ENCODE data around the gene NF1.

The NF1 gene

GRCh38 chr17:31122746-31123145 lies 28.0 kb downstream of the NF1 start:
- no peak overlapping the region for H3K4me2 ChIP-seq (ENCODE audit: low read length)
- no peaks in the 10 kb centered on the region for H3K36me3 ChIP-seq (ENCODE audit: insufficient read depth, low read length)
- no peak overlapping the region for H3K4me3 ChIP-seq (ENCODE audit: low read depth, low read length, poor library complexity, severe bottlenecking)
- no peaks in the 10 kb centered on the region for H4K20me1 ChIP-seq (ENCODE audit: insufficient read depth, low read length)
- H3K9ac ChIP-seq (ENCODE audit: low read length) = no peak overlapping the region
- no peak overlapping the region for H2AFZ ChIP-seq (ENCODE audit: low read length)
- H3K79me2 ChIP-seq (ENCODE audit: insufficient read depth, low read length) = peaks cover 13% of the 10 kb centered on the region; the same call in 1 of the 2 replicates
- no peaks in the 10 kb centered on the region for H3F3A ChIP-seq (ENCODE audit: insufficient read depth, low read length)
- H3K9me3 ChIP-seq (ENCODE audit: low read length) = no peaks in the 10 kb centered on the region
- peaks cover 3% of the 10 kb centered on the region for H3K4me1 ChIP-seq (ENCODE audit: insufficient read depth, low read length, severe bottlenecking)
- no peak overlapping the region for H3K27ac ChIP-seq (ENCODE audit: low read depth, low read length, poor library complexity, severe bottlenecking)
- H3K27me3 ChIP-seq (ENCODE audit: insufficient read depth, low read length) = no peaks in the 10 kb centered on the region
- TF ChIP-seq CTCF (IDR thresholded peaks at IDR 0.05; ENCODE audit: low read length) = no peak
- TF ChIP-seq EZH2 (IDR thresholded peaks at IDR 0.05; ENCODE audit: borderline replicate concordance, low read length) = no peak
- no peaks in the 10 kb centered on the region for H3K9me2 ChIP-seq (ENCODE audit: low read depth, low read length)

GRCh38 chr17:31126318-31126717 lies 31.5 kb downstream of the NF1 start:
- Histone ChIP-seq H3K4me1 (ENCODE audit: insufficient read depth, low read length, severe bottlenecking) (peaks cover 21% of the 10 kb centered on the region), H3K4me2 (ENCODE audit: low read length) (no peak overlapping the region), H3K79me2 (ENCODE audit: insufficient read depth, low read length) (peaks cover 13% of the 10 kb centered on the region; the same call in 1 of the 2 replicates), H3F3A (ENCODE audit: insufficient read depth, low read length) (no peaks in the 10 kb centered on the region), H3K4me3 (ENCODE audit: low read depth, low read length, poor library complexity, severe bottlenecking) (no peak overlapping the region), H3K9me2 (ENCODE audit: low read depth, low read length) (no peaks in the 10 kb centered on the region), H3K36me3 (ENCODE audit: insufficient read depth, low read length) (no peaks in the 10 kb centered on the region), H4K20me1 (ENCODE audit: insufficient read depth, low read length) (no peaks in the 10 kb centered on the region), H3K9ac (ENCODE audit: low read length) (no peak overlapping the region), H3K9me3 (ENCODE audit: low read length) (no peaks in the 10 kb centered on the region), H2AFZ (ENCODE audit: low read length) (no peak overlapping the region), H3K27me3 (ENCODE audit: insufficient read depth, low read length) (no peaks in the 10 kb centered on the region), H3K27ac (ENCODE audit: low read depth, low read length, poor library complexity, severe bottlenecking) (peak overlapping the region; percentile 11)
- TF ChIP-seq EZH2 (IDR thresholded peaks at IDR 0.05; ENCODE audit: borderline replicate concordance, low read length) = no peak
- TF ChIP-seq CTCF (IDR thresholded peaks at IDR 0.05; ENCODE audit: low read length) = no peak

- peaks cover 17% of the 10 kb centered on the region; the same call in 1 of the 2 replicates for H3K79me2 ChIP-seq (ENCODE audit: insufficient read depth, low read length)
- H2AFZ ChIP-seq (ENCODE audit: low read length) = no peak overlapping the region
- H3K27ac ChIP-seq (ENCODE audit: low read depth, low read length, poor library complexity, severe bottlenecking) = no peak overlapping the region
- H3K9me3 ChIP-seq (ENCODE audit: low read length) = no peaks in the 10 kb centered on the region
- no peak overlapping the region for H3K4me2 ChIP-seq (ENCODE audit: low read length)
- peaks cover 21% of the 10 kb centered on the region for H3K4me1 ChIP-seq (ENCODE audit: insufficient read depth, low read length, severe bottlenecking)
- no peaks in the 10 kb centered on the region for H3K9me2 ChIP-seq (ENCODE audit: low read depth, low read length)
- H3K36me3 ChIP-seq (ENCODE audit: insufficient read depth, low read length) = no peaks in the 10 kb centered on the region
- H3K9ac ChIP-seq (ENCODE audit: low read length) = no peak overlapping the region
- no peak overlapping the region for H3K4me3 ChIP-seq (ENCODE audit: low read depth, low read length, poor library complexity, severe bottlenecking)
- TF ChIP-seq CTCF (IDR thresholded peaks at IDR 0.05; ENCODE audit: low read length) (no peak), EZH2 (IDR thresholded peaks at IDR 0.05; ENCODE audit: borderline replicate concordance, low read length) (no peak)
- H3F3A ChIP-seq (ENCODE audit: insufficient read depth, low read length) = no peaks in the 10 kb centered on the region
- H3K27me3 ChIP-seq (ENCODE audit: insufficient read depth, low read length) = no peaks in the 10 kb centered on the region
- H4K20me1 ChIP-seq (ENCODE audit: insufficient read depth, low read length) = no peaks in the 10 kb centered on the region
Observed at GRCh38 chr17:31128241-31128640, 33.5 kb downstream of the NF1 start.
